Lower leg skin (tissue), 3 donors: ENCODE data around the gene REXO4.
"Not testable (repeated sequence)": the region's sequence is repeated elsewhere in the genome, so short reads cannot be mapped to it uniquely, and the experiment has no call there.

Experiments
- CTCF ChIP-seq, 3 donors: fragments of 450-650 bp; IDR thresholded peaks; one replicate each; pipeline ENCODE4 v1.5.1; 2016; ENCODE audit warnings: antibody characterized with exemption in 3 of 3, mild to moderate bottlenecking in 3 of 3, moderate library complexity in 2 of 3
- POLR2A ChIP-seq, 2 donors: fragments of 450-650 bp; IDR thresholded peaks; one replicate each; pipeline ENCODE4 v1.6.1; 2016 to 2017; ENCODE audit warnings: antibody characterized with exemption in 2 of 2, mild to moderate bottlenecking in 1 of 2, moderate library complexity in 1 of 2

GRCh38 chr9:133377280-133377679, 40.5 kb downstream of the REXO4 start:
- not testable (repeated sequence) for TF ChIP-seq CTCF, POLR2A (IDR thresholded peaks at IDR 0.05)
